Stimulated activated CD8-positive, alpha-beta memory T cell treated with anti-CD3 and anti-CD28 coated beads, Interleukin-7, amount 100 ng/mL, for 24 hours (primary cell): ENCODE data around the gene PIGZ.

Experiments used
- DNase-seq: peaks from one replicate; pipeline ENCODE4 v3.0.0-alpha.2; 2020; ENCODE audit warnings: low read depth

The PIGZ gene

GRCh38 chr3:196903740-196904139 lies 64.9 kb downstream of the PIGZ start:
- no peak for DNase-seq

- DNase-seq: no peak
Observed at GRCh38 chr3:196902296-196902695, 66.3 kb downstream of the PIGZ start.

GRCh38 chr3:196901768-196902167 lies 66.9 kb downstream of the PIGZ start:
- no peak for DNase-seq
